Upper lobe of right lung (tissue), 1 donor: ENCODE results near the gene CCNL1. TPM values are rescaled to one million over a fixed set of nuclear protein-coding genes. Genes with fewer than 3 reads are reported as not detected.

Source experiments
- ATAC-seq: fragments of 200-7000 bp; cut with Tn5 transposase; one replicate; pipeline ENCODE4 v1.9.1; 2020; ENCODE audit warnings: mild to moderate bottlenecking, moderate library complexity
- DNase-seq: peaks from one replicate; pipeline ENCODE4 v3.0.0-alpha.2; 2020
- H3K27ac ChIP-seq: fragments of 200-600 bp; one replicate; pipeline ENCODE4 v1.8.0; 2022
- H3K27me3 ChIP-seq: fragments of 200-600 bp; one replicate; pipeline ENCODE4 v1.8.0; 2022; ENCODE audit warnings: mild to moderate bottlenecking
- H3K36me3 ChIP-seq: fragments of 200-600 bp; one replicate; pipeline ENCODE4 v1.8.0; 2022
- H3K4me1 ChIP-seq: fragments of 200-600 bp; one replicate; pipeline ENCODE4 v1.8.0; 2022
- H3K4me3 ChIP-seq: fragments of 200-600 bp; one replicate; pipeline ENCODE4 v1.8.0; 2022; ENCODE audit warnings: mild to moderate bottlenecking
- H3K9me3 ChIP-seq: fragments of 200-600 bp; one replicate; pipeline ENCODE4 v1.8.0; 2022
- CTCF ChIP-seq: fragments of 200-600 bp; IDR thresholded peaks from one replicate; pipeline ENCODE4 v1.8.0; 2022; ENCODE audit warnings: antibody characterized with exemption
- intact Hi-C: fragments of 100-400 bp; cut with DNase I; formaldehyde crosslinking; loops from one replicate; pipeline ENCODE4 v1.11.0; 2022
- total RNA-seq: library from RNA; stranded (reverse); fragmentation: NEBNext Ultra II Directional; extraction: Animal tissue kit (Norgen Biotek cat#: 25700); gene quantifications from one replicate; pipeline ENCODE4 v1.2.1, GENCODE V29; 2021
- donor health status: DM: no; HTN: yes; CAD: no; lungs with severe emphysema.

CCNL1 gene
- total RNA-seq, 1 donor from 2014 or later = 140 TPM

- no peak for TF ChIP-seq CTCF
- H3K4me3 ChIP-seq = no peak overlapping the region
- H3K27ac ChIP-seq = no peak overlapping the region
- H3K36me3 ChIP-seq = no peaks in the 10 kb centered on the region
- intact Hi-C loops = no loop called here
- DNase-seq (no peak), ATAC-seq (no peak)
- H3K4me1 ChIP-seq = peaks cover 4% of the 10 kb centered on the region
- no peaks in the 10 kb centered on the region for H3K9me3 ChIP-seq
- no peaks in the 10 kb centered on the region for H3K27me3 ChIP-seq
Observed at GRCh38 chr3:157098823-157099185, 61.1 kb downstream of the CCNL1 start.

GRCh38 chr3:157098121-157098822, 61.7 kb downstream of the CCNL1 start:
- no peak overlapping the region for H3K27ac ChIP-seq
- intact Hi-C loops = no loop called here
- no peaks in the 10 kb centered on the region for H3K9me3 ChIP-seq
- DNase-seq (no peak), ATAC-seq (no peak)
- no peaks in the 10 kb centered on the region for H3K27me3 ChIP-seq
- H3K4me1 ChIP-seq = peaks cover 4% of the 10 kb centered on the region
- H3K36me3 ChIP-seq = no peaks in the 10 kb centered on the region
- H3K4me3 ChIP-seq = no peak overlapping the region
- TF ChIP-seq CTCF = no peak
